DMS 273 treated with DMSO at 0.1 percent for 48 hours (cell line): ENCODE data around the gene MTMR8.
"Not testable (repeated sequence)": the region's sequence is repeated elsewhere in the genome, so short reads cannot be mapped to it uniquely, and the experiment has no call there.

Experiments
- DNase-seq: peaks from one replicate; lab custom pipeline; 2025; lab: John Stamatoyannopoulos, UW

The MTMR8 gene

GRCh38 chrX:64394874-64395567, at the start of gene MTMR8:
Gene MTMR8 (minus strand): TSS chrX:64395452. CDS start chrX:64395363, 89 bp downstream.
- no peak for DNase-seq

- DNase-seq, result no peak
Observed at GRCh38 chrX:64439551-64439950, 44.3 kb upstream of the MTMR8 start.

DNA sequence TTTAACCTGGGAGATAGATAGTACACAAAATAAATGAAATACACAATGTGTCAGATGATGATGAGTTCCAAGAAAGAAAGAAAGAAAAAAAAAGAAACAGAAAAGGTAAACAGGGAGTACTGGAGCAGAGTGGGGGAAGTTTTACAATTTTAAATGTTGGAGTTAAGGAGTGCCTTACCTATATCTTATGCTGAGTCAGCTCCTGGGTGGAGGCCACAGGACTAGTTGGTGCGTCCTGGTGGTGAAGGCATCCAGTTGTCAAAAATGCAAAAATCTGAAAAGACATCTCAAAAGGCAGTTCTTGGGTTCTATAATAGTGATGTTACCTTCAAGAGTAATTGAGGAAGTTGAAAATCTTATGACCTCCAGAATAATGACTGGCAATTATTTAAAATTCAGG, 42.4 kb upstream of the MTMR8 start:
- no peak for DNase-seq

- DNase-seq, result no peak
Observed at GRCh38 chrX:64437218-64437617, 42.0 kb upstream of the MTMR8 start.

DNA sequence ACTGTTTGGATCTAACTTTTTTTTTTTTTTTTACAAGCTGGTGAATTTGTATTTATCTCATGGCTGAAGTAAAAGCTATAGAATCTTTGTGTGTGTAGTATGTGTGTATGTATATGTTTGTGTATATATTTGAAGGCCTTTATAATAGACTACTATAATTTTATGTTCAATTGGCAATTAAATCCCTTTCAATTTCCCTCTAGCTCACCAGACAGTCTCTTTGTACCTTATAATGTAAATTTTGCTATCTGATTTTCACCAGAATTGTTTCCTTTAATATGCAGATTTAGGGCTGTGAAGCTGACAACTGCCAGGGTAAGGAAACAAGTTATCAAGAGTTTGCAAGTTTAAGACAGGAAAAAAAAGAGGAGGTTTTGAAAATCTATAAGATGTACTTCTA, 33.1 kb upstream of the MTMR8 start:
- no peak for DNase-seq

- DNase-seq, result no peak
Observed at GRCh38 chrX:64427787-64428186, 32.5 kb upstream of the MTMR8 start.

GRCh38 chrX:64427281-64427680, 32.0 kb upstream of the MTMR8 start:
- DNase-seq, result no peak

GRCh38 chrX:64409730-64410129, 14.5 kb upstream of the MTMR8 start:
- DNase-seq, result not testable (repeated sequence)

DNA sequence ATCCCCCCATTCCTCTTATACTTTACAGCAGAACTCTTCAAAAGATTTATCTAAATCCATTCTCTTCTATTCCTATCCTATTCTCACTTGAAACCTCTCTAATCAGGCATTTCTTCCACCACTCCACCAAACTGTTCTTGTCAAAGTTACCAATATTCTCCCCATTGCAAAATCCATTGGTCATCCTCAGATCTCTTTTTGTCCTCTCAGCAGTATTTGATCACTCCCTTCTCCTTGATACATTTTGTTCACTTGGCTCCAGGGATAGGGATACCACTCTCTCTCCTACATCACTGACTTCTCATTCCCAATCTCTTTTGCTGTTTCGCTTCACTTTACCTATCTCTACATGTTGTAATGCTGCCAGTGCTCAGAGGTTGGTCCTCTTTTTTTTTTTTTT, 2.8 kb upstream of the MTMR8 start:
- DNase-seq, result no peak

DNA sequence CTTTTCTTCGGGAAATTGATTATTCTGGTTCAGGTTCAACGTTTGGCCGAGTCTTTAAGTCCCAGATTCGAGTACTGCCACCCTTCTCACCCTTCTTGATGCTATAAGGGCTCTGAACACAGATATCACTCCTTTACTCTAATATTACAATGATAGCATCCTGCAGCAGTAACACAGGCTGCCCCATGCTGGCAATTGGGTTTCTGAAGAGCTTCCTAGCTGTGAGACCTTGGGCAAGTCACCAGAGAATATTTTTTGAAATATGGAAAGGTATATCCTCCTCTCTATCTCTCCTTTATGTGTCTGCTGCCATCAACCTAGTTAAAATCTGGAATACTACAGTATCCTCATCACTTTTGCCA, 297 bp upstream of the MTMR8 start:
- no peak for DNase-seq

DNA sequence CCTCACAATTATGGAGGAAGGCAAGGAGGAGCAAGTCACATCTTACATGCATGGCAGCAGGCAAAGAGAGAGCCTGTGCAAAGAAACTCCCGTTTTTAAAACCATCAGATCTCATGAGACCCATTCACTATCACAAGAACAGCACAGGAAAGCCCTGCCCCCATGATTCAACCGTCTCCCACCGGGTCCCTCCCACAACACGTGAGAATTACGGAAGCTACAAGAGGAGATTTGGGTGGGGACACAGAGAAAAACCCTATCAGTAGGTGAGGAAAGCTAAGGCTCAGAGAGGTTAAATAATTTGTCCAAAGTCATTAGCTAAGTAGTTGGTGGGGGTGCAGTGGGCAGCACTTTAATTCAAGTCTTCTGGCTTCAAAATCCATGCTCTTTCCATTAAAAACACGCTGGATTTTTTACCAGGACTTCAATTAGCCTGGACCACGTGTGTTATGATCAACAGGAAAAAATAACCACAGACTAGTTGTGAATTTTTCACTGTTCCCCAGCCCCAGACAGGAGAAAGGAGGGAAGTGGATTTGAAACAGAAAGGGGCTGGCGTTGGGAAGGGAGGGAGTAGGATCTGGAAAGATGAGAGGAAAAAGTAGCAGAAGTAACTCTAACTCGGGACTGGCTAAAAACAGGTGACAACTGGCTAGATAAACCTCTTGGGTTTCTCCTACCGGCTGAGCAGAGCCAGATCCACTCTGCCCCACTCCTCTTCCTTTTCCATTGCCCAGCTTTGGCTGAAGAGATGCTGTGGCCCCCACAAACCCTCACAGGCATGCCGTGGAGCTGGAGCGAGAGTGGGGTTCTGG, 986 bp downstream of the MTMR8 start:
- DNase-seq, result no peak

- DNase-seq, result no peak
Observed at GRCh38 chrX:64389489-64389888, 5.8 kb downstream of the MTMR8 start.

- not testable (repeated sequence) for DNase-seq
Observed at GRCh38 chrX:64380789-64381188, 14.5 kb downstream of the MTMR8 start.

- DNase-seq, result no peak
Observed at GRCh38 chrX:64379924-64380323, 15.3 kb downstream of the MTMR8 start.

DNA sequence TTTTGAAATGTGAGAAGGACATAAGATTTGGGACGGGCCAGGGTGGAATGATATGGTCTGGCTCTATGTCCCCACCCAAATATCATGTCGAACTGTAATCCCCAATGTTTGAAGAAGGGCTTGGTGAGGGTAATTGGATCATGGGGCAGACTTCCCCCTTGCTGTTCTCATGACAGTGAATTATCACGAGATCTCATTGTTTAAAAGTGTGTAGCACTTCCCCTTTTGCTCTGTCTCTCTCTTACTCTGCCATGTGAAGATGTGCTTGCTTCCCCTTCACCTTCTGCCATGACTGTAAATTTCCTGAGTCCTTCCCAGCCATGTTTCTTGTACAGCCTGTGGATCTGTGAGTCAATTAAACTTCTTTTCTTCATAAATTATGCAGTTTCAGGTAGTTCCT, 17.5 kb downstream of the MTMR8 start:
- DNase-seq, result no peak

DNA sequence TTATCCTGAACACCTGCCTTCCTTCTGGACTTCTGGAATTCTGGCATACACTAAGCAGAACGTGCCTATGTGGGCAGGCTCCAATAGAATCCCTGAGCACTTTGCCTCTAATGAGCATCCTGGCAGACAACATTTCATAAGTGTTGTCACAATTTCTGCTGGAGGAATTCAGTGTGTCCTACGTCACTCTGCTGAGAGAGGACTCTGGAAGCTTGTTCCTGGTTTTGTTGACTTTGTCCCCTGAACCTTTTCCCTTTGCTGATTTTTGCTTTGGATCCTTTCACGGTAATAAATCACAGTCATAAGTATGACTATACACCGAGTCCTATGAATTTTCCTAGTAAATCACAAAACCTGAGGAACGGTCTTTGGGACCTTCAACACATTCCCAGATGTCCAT, 43.2 kb downstream of the MTMR8 start:
- no peak for DNase-seq

DNA sequence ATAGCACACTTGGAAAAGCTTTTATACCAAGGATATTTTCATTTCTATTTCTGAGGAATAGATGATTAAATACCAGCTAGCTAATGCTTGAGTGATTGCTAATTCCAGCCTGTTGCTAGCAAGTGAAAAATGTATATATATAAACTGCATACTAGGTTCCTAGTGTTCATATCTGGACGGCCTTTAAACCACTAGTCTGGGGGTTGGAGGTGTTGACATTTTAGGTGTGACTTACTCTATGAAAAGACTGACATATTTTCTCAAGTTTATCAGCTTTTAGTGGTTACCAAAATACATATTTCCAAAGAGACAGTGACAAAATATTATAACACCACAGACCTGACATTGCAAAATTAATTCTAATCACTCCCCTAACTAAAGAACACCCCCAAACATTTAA, 44.7 kb downstream of the MTMR8 start:
- DNase-seq, result no peak

DNA sequence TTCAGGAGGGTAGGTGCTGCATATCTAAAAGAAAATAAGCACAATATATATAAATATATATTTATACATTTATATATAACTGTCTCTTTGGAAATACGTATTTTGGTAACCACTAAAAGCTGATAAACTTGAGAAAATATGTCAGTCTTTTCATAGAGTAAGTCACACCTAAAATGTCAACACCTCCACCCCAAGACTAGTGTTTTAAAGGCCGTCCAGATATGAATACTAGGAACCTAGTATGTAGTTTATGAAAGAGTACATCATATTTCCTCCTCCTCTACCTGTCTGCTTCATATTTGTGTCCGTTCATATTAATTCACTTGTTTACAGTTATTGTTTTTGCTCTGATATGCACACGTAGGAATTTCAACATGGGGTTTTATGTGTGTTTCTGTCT, 45.2 kb downstream of the MTMR8 start:
- no peak for DNase-seq

DNA sequence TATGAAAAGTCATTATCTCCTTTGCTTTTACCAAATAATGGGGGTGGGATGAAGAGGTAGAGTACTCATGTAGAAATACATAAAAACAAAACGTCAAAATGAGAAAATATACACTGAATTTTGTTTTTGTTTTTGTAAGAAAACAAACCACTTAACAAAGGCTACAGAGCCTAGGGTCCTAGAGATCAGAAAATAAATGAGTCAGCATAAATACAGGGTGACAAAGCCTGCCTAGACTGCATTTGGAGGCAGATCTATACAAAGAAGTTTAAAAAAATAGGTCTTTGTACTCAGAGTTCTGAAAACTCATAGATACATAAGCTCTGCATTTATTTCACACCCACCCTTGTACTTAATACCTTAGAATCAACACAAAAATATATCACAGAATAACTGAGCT, 52.4 kb downstream of the MTMR8 start:
- no peak for DNase-seq

GRCh38 chrX:64338296-64338695, 57.0 kb downstream of the MTMR8 start:
- no peak for DNase-seq

DNA sequence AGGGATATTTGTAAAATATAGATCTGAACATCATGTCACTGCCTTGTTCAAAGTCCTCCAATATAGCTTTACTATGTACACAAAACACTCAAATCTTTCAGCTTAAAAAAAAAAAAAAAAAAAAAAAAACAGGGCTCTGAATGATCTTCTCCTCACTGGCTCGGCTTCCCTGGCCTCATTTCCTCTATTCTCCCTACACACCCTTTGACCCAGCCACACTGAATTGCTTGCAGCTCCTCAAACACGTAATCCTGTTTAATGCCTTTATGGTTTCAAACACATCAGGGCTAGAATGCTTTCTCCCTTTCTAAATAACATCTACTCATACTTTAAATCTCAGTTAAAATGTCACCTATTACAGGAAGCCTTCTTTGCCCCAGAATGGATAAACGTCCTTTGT, 60.8 kb downstream of the MTMR8 start:
- DNase-seq, result no peak

GRCh38 chrX:64330284-64330683, 65.0 kb downstream of the MTMR8 start:
- no peak for DNase-seq

GRCh38 chrX:64321507-64321906, 73.7 kb downstream of the MTMR8 start:
- DNase-seq, result no peak

DNA sequence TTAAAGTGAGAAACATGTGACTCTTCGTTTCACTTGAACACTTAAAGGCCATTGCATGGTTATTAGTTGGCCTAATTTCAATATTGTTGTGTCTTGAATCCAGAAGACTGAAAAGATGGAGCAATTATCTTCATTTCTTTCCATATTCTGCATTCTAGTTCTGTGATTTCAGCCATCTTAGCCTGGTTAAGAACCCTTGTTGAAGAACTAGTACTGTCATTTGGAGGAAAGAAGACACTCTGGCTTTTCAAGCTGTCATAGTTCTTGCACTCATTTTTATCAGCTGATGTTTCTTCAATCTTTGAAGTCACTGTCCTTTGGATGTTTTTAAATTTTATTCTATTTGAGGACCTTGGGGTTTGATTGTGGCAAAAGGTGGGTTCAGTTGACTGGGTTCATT, 81.6 kb downstream of the MTMR8 start:
- no peak for DNase-seq
